RPMI7951 (cell line): Measurements from ENCODE around the gene VASH2. TPM values are rescaled to one million over a fixed set of nuclear protein-coding genes. Genes with fewer than 3 reads are reported as not detected.
A peak's percentile ranks its signal among the peaks of the same experiment; 100 is the strongest.
"Not testable (repeated sequence)": the region's sequence is repeated elsewhere in the genome, so short reads cannot be mapped to it uniquely, and the experiment has no call there.

ENCODE experiments used
- DNase-seq: peaks from one replicate; pipeline ENCODE4 v3.0.0-alpha.2; 2012; ENCODE audit warnings: low read depth
- total RNA-seq: library from RNA; depleted of rRNA; stranded (reverse); fragments of >200 nt; shearing (Covaris generic); gene quantifications from 2 replicates; pipeline ENCODE4 v1.2.3, GENCODE V29; 2014

Gene VASH2
- total RNA-seq, 1 experiment from 2014 or later: 0.48 TPM

- DNase-seq: no peak
Observed at GRCh38 chr1:212981025-212981495, 30.7 kb downstream of the VASH2 start.

GRCh38 chr1:212981571-212982328 is 31.4 kb downstream of the VASH2 start:
- no peak for DNase-seq

GRCh38 chr1:212982430-212983152 is 32.2 kb downstream of the VASH2 start:
- no peak for DNase-seq

- no peak for DNase-seq
Observed at GRCh38 chr1:212983482-212983881, 33.1 kb downstream of the VASH2 start.

- DNase-seq: no peak
Observed at GRCh38 chr1:212984522-212985291, 34.4 kb downstream of the VASH2 start.

- DNase-seq: no peak
Observed at GRCh38 chr1:212986551-212986950, 36.2 kb downstream of the VASH2 start.

- DNase-seq: no peak
Observed at GRCh38 chr1:212987702-212988322, 37.5 kb downstream of the VASH2 start.

GRCh38 chr1:212990276-212990675 is 39.9 kb downstream of the VASH2 start:
- DNase-seq: no peak

- DNase-seq: not testable (repeated sequence)
Observed at GRCh38 chr1:212993960-212994359, 43.6 kb downstream of the VASH2 start.

- DNase-seq: no peak
Observed at GRCh38 chr1:212994926-212995325, 44.6 kb downstream of the VASH2 start.

- DNase-seq: no peak
Observed at GRCh38 chr1:213003256-213003655, 52.9 kb downstream of the VASH2 start.

- no peak for DNase-seq
Observed at GRCh38 chr1:213008564-213008963, 58.2 kb downstream of the VASH2 start.

GRCh38 chr1:213014642-213015041 is 64.3 kb downstream of the VASH2 start:
- DNase-seq: peak; percentile 15

GRCh38 chr1:213015099-213016050 is 65.0 kb downstream of the VASH2 start, which contains the start of gene ANGEL2:
Gene ANGEL2, minus strand, starts transcription at chr1:213015867. Its CDS starts 196 bp downstream, at chr1:213015671.
- DNase-seq: peak; percentile 94

GRCh38 chr1:213017447-213018273 is 67.3 kb downstream of the VASH2 start:
- DNase-seq: no peak

- DNase-seq: no peak
Observed at GRCh38 chr1:213019450-213019849, 69.1 kb downstream of the VASH2 start.

GRCh38 chr1:213020016-213020415 is 69.7 kb downstream of the VASH2 start:
- no peak for DNase-seq

GRCh38 chr1:213027024-213027423 is 76.7 kb downstream of the VASH2 start:
- DNase-seq: not testable (repeated sequence)

- DNase-seq: no peak
Observed at GRCh38 chr1:213032651-213033050, 82.3 kb downstream of the VASH2 start.

- no peak for DNase-seq
Observed at GRCh38 chr1:213034713-213035112, 84.4 kb downstream of the VASH2 start.
